Adipose tissue (tissue), 3 donors: ENCODE data around the gene SGCA. TPM values are rescaled to one million over a fixed set of nuclear protein-coding genes. Genes with fewer than 3 reads are reported as not detected.

Experiments used
- H3K27ac ChIP-seq: one replicate; pipeline ENCODE4 v1.5.1; 2013; ENCODE audit warnings: low read depth, low read length
- WGBS, 3 donors: extraction: QIAGEN DNeasy Blood & Tissue Kit; methylation state at CpG; one replicate each; pipeline ENCODE4 v1.1.7; 2013; 5-methylcytosine and 5-hydroxymethylcytosine counted together
- polyA plus RNA-seq, 3 donors: library from polyadenylated mRNA; stranded (reverse); fragments of 200-250 nt; gene quantifications; one replicate each; pipeline ENCODE4 v1.2.3, GENCODE V29; 2013
- donor health status: healthy with polysubstance abuse.
- donor health status: Bipolar disorder and iron deficiency.
- donor health status: healthy.

SGCA gene
- polyA plus RNA-seq, 3 donors, result 0.83 to 4.0 (median 3.1) TPM

GRCh38 chr17:50198026-50198669 lies 32.3 kb downstream of the SGCA start:
- WGBS, 3 donors, result 15 to 16% (median 16%) methylated on average over 7 of the region's 7 CpGs

GRCh38 chr17:50199211-50199802 lies 33.5 kb downstream of the SGCA start:
- 30 to 40% (median 38%) methylated on average over 37 to 41 of the region's 41 CpGs for WGBS, 3 donors
- H3K27ac ChIP-seq, result no peak overlapping the region

More at GRCh38 chr17:50198026-50198669, 32.3 kb downstream of the SGCA start:
- H3K27ac ChIP-seq, result no peak overlapping the region

- 1 to 2% (median 1%) methylated on average over 34 to 36 of the region's 36 CpGs for WGBS, 3 donors
- no peak overlapping the region for H3K27ac ChIP-seq
Observed at GRCh38 chr17:50199803-50200456, 34.1 kb downstream of the SGCA start.

GRCh38 chr17:50200457-50201275 lies 34.9 kb downstream of the SGCA start:
- H3K27ac ChIP-seq, result no peak overlapping the region
- 1 to 2% (median 2%) methylated on average over 53 to 55 of the region's 55 CpGs for WGBS, 3 donors

GRCh38 chr17:50201276-50201854 lies 35.6 kb downstream of the SGCA start, which contains the start of gene COL1A1:
COL1A1 (minus strand) TSS chr17:50201631; CDS start chr17:50201513, 118 bp downstream.
- H3K27ac ChIP-seq, result no peak within 1 kb of the TSS
- 2 to 8% (median 5%) methylated on average over 30 to 34 of the region's 34 CpGs for WGBS, 3 donors

GRCh38 chr17:50203086-50203485 lies 37.3 kb downstream of the SGCA start:
- H3K27ac ChIP-seq, result no peak overlapping the region
- WGBS, 3 donors, result 38 to 55% (median 48%) methylated on average over 13 to 14 of the region's 14 CpGs

- H3K27ac ChIP-seq, result no peak overlapping the region
- 57 to 62% (median 58%) methylated on average over 13 of the region's 13 CpGs for WGBS, 3 donors
Observed at GRCh38 chr17:50203604-50204345, 38.0 kb downstream of the SGCA start.

- 52 to 87% (median 83%) methylated on average over 3 of the region's 3 CpGs for WGBS, 3 donors
- no peak overlapping the region for H3K27ac ChIP-seq
Observed at GRCh38 chr17:50204431-50204830, 38.6 kb downstream of the SGCA start.

- no peak overlapping the region for H3K27ac ChIP-seq
- WGBS, 3 donors, result 43 to 56% (median 50%) methylated on average over 8 to 10 of the region's 10 CpGs
Observed at GRCh38 chr17:50205111-50205962, 39.5 kb downstream of the SGCA start.

GRCh38 chr17:50205963-50206505 lies 40.2 kb downstream of the SGCA start:
- 81 to 84% (median 82%) methylated on average over 7 of the region's 7 CpGs for WGBS, 3 donors
- H3K27ac ChIP-seq, result no peak overlapping the region

GRCh38 chr17:50206604-50207293 lies 40.9 kb downstream of the SGCA start:
- H3K27ac ChIP-seq, result no peak overlapping the region
- WGBS, 3 donors, result 19 to 21% (median 19%) methylated on average over 18 of the region's 18 CpGs

GRCh38 chr17:50207315-50207714 lies 41.5 kb downstream of the SGCA start:
- H3K27ac ChIP-seq, result no peak overlapping the region
- WGBS, 3 donors, result 48 to 54% (median 49%) methylated on average over 5 of the region's 5 CpGs

GRCh38 chr17:50207792-50208567 lies 42.2 kb downstream of the SGCA start:
- 84 to 89% (median 84%) methylated on average over 8 of the region's 8 CpGs for WGBS, 3 donors
- H3K27ac ChIP-seq, result no peak overlapping the region

- H3K27ac ChIP-seq, result no peak overlapping the region
Observed at GRCh38 chr17:50208611-50209061, 42.8 kb downstream of the SGCA start.

GRCh38 chr17:50209133-50209471 lies 43.3 kb downstream of the SGCA start:
- no peak overlapping the region for H3K27ac ChIP-seq
- 80 to 89% (median 80%) methylated on average over 6 of the region's 6 CpGs for WGBS, 3 donors

More at GRCh38 chr17:50208611-50209061, 42.8 kb downstream of the SGCA start:
- WGBS, 3 donors, result 65 to 79% (median 77%) methylated on average over 3 of the region's 3 CpGs
